Liver (tissue), 10 donors: Measurements from ENCODE around the gene TMEM223. TPM values are rescaled to one million over a fixed set of nuclear protein-coding genes. Genes with fewer than 3 reads are reported as not detected.

Experiments
- DNase-seq: peaks from one replicate; pipeline ENCODE4 v3.0.0-alpha.2; 2017; ENCODE audit warnings: low spot score
- H3K27ac ChIP-seq, 2 donors: one replicate each; pipeline ENCODE4 v1.7.0; 2013; ENCODE audit warnings: inconsistent platforms in 2 of 2, low read length in 2 of 2, control low read depth in 1 of 2, low read depth in 1 of 2, mild to moderate bottlenecking in 1 of 2
- H3K27me3 ChIP-seq, 4 donors: one replicate each; pipeline versions ENCODE4 v1.6.1 to v1.7.0; 2013; ENCODE audit warnings: low read length in 3 of 4, inconsistent platforms in 1 of 4, mild to moderate bottlenecking in 1 of 4, moderate library complexity in 1 of 4; ENCODE audit not compliant: control insufficient read depth in 4 of 4, insufficient read depth in 4 of 4
- H3K36me3 ChIP-seq, 4 donors: one replicate each; pipeline versions ENCODE4 v1.6.1 to v1.7.0; 2013; ENCODE audit warnings: low read length in 3 of 4, mild to moderate bottlenecking in 3 of 4, low read depth in 1 of 4, moderate library complexity in 1 of 4; ENCODE audit not compliant: control insufficient read depth in 4 of 4, insufficient read depth in 3 of 4
- H3K4me1 ChIP-seq, 4 donors: one replicate each; pipeline versions ENCODE4 v1.6.1 to v1.7.0; 2013; ENCODE audit warnings: low read length in 3 of 4, mild to moderate bottlenecking in 3 of 4, moderate library complexity in 1 of 4; ENCODE audit not compliant: control insufficient read depth in 4 of 4, insufficient read depth in 4 of 4
- H3K4me3 ChIP-seq, 3 donors: one replicate each; pipeline versions ENCODE4 v1.6.1 to v1.7.0; 2013; ENCODE audit warnings: low read length in 3 of 3, control low read depth in 1 of 3, low read depth in 1 of 3, mild to moderate bottlenecking in 1 of 3
- H3K9ac ChIP-seq, 2 donors: one replicate each; pipeline ENCODE4 v1.7.0; 2013; ENCODE audit warnings: low read length in 2 of 2, mild to moderate bottlenecking in 2 of 2, moderate library complexity in 2 of 2, control low read depth in 1 of 2, low read depth in 1 of 2
- H3K9me3 ChIP-seq, 4 donors: one replicate each; pipeline versions ENCODE4 v1.6.1 to v1.7.0; 2013; ENCODE audit warnings: low read length in 3 of 4; ENCODE audit not compliant: control insufficient read depth in 4 of 4
- EGR1 ChIP-seq, 2 donors: IDR thresholded peaks; 2 replicates each; pipeline ENCODE4 v1.6.1; 2016 to 2018; ENCODE audit warnings: antibody characterized with exemption in 2 of 2, low read depth in 2 of 2
- FOXA1 ChIP-seq: IDR thresholded peaks from 2 replicates; pipeline ENCODE4 v1.6.1; 2016; ENCODE audit warnings: antibody characterized with exemption
- FOXA2 ChIP-seq: IDR thresholded peaks from 2 replicates; pipeline ENCODE4 v1.6.1; 2016; ENCODE audit warnings: antibody characterized with exemption
- GABPA ChIP-seq, 2 donors: IDR thresholded peaks in 1 of 2; conservative IDR thresholded peaks in 1 of 2; 2 replicates each; pipeline ENCODE4 v1.6.1; 2016; ENCODE audit warnings: antibody characterized with exemption in 2 of 2, mild to moderate bottlenecking in 1 of 2, moderate library complexity in 1 of 2
- HNF4A ChIP-seq, 2 donors: conservative IDR thresholded peaks; 2 replicates each; pipeline ENCODE4 v1.6.1; 2016; ENCODE audit warnings: antibody characterized with exemption in 2 of 2, mild to moderate bottlenecking in 2 of 2
- HNF4G ChIP-seq: IDR thresholded peaks from 2 replicates; pipeline ENCODE4 v1.6.1; 2016; ENCODE audit warnings: antibody characterized with exemption
- JUND ChIP-seq, 2 donors: IDR thresholded peaks; 2 replicates each; pipeline ENCODE4 v1.6.1; 2016; ENCODE audit warnings: antibody characterized with exemption in 2 of 2
- NR2F2 ChIP-seq: IDR thresholded peaks from 2 replicates; pipeline ENCODE4 v1.6.1; 2016; ENCODE audit warnings: antibody characterized with exemption
- RAD21 ChIP-seq, 2 donors: IDR thresholded peaks; 2 replicates each; pipeline ENCODE4 v1.6.1; 2016; ENCODE audit warnings: antibody characterized with exemption in 2 of 2, mild to moderate bottlenecking in 2 of 2
- RXRA ChIP-seq, 2 donors: IDR thresholded peaks; 2 replicates each; pipeline ENCODE4 v1.6.1; 2017 to 2018; ENCODE audit warnings: antibody characterized with exemption in 2 of 2, mild to moderate bottlenecking in 1 of 2
- SP1 ChIP-seq: IDR thresholded peaks from 2 replicates; pipeline ENCODE4 v1.6.1; 2018; ENCODE audit warnings: antibody characterized with exemption, mild to moderate bottlenecking
- TAF1 ChIP-seq: conservative IDR thresholded peaks from 2 replicates; pipeline ENCODE4 v1.6.1; 2016; ENCODE audit warnings: antibody characterized with exemption, mild to moderate bottlenecking
- WGBS: extraction: QIAGEN DNeasy Blood & Tissue Kit; methylation state at CpG from one replicate; pipeline ENCODE4 v1.1.7; 2013; 5-methylcytosine and 5-hydroxymethylcytosine counted together
- polyA plus RNA-seq, 2 donors: library from polyadenylated mRNA; stranded (reverse) in 1 of 2; unstranded in 1 of 2; fragments of 200-250 nt in 1 of 2; fragments of >200 nt in 1 of 2; fragmentation: Nextera tagmentation in 1 of 2; extraction: Ambion mirVana in 1 of 2; gene quantifications; one replicate each; pipeline versions ENCODE4 v1.2.1 to v1.2.3, GENCODE V29; 2013 to 2015
- small RNA-seq: library from RNA; depleted of rRNA; stranded (forward); fragments of <200 nt; gene quantifications from one replicate; pipeline ENCODE3, GENCODE V24; 2014
- total RNA-seq, 2 donors: library from RNA; depleted of rRNA; stranded (reverse); fragments of >200 nt; gene quantifications; one replicate each; pipeline ENCODE4 v1.2.3, GENCODE V29; 2014
- TF ChIP-seq, protein P1 (sequence below): IDR thresholded peaks from 2 replicates; pipeline ENCODE4 v1.6.1; 2016; ENCODE audit warnings: antibody characterized with exemption
- TF ChIP-seq, protein P2 (sequence below): fragments of 150-350 bp; IDR thresholded peaks from 2 replicates; pipeline ENCODE4 v1.5.1; 2017; ENCODE audit warnings: improper control_type of control experiment, low read depth, low read length; ENCODE audit not compliant: missing input control
- TF ChIP-seq, protein P3 (sequence below): IDR thresholded peaks from 2 replicates; pipeline ENCODE4 v1.6.1; 2016; ENCODE audit warnings: antibody characterized with exemption
- TF ChIP-seq, protein P4 (sequence below): IDR thresholded peaks from 2 replicates; pipeline ENCODE4 v1.6.1; 2016; ENCODE audit warnings: antibody characterized with exemption
- TF ChIP-seq, protein P5 (sequence below): IDR thresholded peaks from 2 replicates; pipeline ENCODE4 v1.6.1; 2016; ENCODE audit warnings: antibody characterized with exemption, mild to moderate bottlenecking
- donor health status: healthy.
- donor health status: healthy.
- donor health status: healthy.
- donor health status: healthy.
- donor health status: healthy.

TMEM223 gene
- total and polyA plus RNA-seq, 4 donors: 9.2 to 23.8 (median 13.0) TPM

DNA sequence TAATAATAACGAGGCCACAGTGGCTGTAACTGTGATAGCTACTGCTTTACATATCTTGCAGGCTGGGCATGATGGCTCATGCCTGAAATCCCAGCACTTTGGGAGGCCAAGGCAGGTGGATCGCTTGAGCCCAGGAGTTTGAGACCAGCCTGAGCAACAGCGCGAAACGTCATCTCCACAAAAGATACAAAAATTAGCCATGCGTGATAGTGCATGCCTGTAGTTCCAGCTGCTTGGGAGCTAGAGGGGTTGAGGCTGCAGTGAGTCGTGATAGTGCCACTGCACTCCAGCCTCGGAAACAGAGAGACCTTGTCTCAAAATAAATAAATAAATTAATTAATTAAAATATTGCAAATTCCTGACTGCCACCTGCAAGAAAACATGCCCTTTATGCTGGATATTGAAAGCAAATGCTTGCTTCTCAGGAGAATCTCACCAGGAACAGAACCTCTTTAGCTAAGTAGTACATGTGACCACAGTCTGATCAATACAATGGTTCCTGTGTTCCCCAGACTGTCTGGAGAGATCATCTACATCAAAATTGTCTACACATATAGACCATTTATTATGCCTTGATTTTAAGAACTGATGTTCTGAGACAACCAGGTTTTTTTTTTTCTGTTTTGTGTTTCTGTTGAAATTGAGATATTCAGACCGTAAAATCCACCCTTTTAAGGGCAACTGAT is 44.2 kb downstream of the TMEM223 start:
- H3K4me1 ChIP-seq: no peaks in the 10 kb centered on the region
- peaks cover 2 to 10% (median 3%) of the 10 kb centered on the region in 4 donors for H3K36me3 ChIP-seq
- no peak overlapping the region for H3K27ac ChIP-seq
- no peak for DNase-seq
- H3K4me3 ChIP-seq: no peak overlapping the region
- 91% methylated on average over 9 of the region's 9 CpGs for WGBS
- no peaks in the 10 kb centered on the region for H3K27me3 ChIP-seq
- no peak overlapping the region for H3K9ac ChIP-seq
- TF ChIP-seq, protein P1, sequence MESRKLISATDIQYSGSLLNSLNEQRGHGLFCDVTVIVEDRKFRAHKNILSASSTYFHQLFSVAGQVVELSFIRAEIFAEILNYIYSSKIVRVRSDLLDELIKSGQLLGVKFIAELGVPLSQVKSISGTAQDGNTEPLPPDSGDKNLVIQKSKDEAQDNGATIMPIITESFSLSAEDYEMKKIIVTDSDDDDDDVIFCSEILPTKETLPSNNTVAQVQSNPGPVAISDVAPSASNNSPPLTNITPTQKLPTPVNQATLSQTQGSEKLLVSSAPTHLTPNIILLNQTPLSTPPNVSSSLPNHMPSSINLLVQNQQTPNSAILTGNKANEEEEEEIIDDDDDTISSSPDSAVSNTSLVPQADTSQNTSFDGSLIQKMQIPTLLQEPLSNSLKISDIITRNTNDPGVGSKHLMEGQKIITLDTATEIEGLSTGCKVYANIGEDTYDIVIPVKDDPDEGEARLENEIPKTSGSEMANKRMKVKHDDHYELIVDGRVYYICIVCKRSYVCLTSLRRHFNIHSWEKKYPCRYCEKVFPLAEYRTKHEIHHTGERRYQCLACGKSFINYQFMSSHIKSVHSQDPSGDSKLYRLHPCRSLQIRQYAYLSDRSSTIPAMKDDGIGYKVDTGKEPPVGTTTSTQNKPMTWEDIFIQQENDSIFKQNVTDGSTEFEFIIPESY: no peak
- TF ChIP-seq HNF4A (conservative IDR thresholded peaks at IDR 0.05) (no peak), RAD21 (IDR thresholded peaks at IDR 0.05) (no peak), RXRA (IDR thresholded peaks at IDR 0.05) (no peak), GABPA (IDR thresholded peaks at IDR 0.05 in 1 of 2, conservative IDR thresholded peaks at IDR 0.05 in 1 of 2) (no peak), JUND (IDR thresholded peaks at IDR 0.05) (no peak), FOXA2 (no peak), FOXA1 (no peak), SP1 (no peak), HNF4G (no peak), EGR1 (IDR thresholded peaks at IDR 0.05; ENCODE audit: low read depth in 2 of 2) (no peak), NR2F2 (no peak), TAF1 (no peak)
- TF ChIP-seq, protein P2, sequence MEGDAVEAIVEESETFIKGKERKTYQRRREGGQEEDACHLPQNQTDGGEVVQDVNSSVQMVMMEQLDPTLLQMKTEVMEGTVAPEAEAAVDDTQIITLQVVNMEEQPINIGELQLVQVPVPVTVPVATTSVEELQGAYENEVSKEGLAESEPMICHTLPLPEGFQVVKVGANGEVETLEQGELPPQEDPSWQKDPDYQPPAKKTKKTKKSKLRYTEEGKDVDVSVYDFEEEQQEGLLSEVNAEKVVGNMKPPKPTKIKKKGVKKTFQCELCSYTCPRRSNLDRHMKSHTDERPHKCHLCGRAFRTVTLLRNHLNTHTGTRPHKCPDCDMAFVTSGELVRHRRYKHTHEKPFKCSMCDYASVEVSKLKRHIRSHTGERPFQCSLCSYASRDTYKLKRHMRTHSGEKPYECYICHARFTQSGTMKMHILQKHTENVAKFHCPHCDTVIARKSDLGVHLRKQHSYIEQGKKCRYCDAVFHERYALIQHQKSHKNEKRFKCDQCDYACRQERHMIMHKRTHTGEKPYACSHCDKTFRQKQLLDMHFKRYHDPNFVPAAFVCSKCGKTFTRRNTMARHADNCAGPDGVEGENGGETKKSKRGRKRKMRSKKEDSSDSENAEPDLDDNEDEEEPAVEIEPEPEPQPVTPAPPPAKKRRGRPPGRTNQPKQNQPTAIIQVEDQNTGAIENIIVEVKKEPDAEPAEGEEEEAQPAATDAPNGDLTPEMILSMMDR: no peak
- TF ChIP-seq, protein P3, sequence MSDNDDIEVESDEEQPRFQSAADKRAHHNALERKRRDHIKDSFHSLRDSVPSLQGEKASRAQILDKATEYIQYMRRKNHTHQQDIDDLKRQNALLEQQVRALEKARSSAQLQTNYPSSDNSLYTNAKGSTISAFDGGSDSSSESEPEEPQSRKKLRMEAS: no peak
- TF ChIP-seq, protein P4, sequence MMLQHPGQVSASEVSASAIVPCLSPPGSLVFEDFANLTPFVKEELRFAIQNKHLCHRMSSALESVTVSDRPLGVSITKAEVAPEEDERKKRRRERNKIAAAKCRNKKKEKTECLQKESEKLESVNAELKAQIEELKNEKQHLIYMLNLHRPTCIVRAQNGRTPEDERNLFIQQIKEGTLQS: no peak
- TF ChIP-seq, protein P5, sequence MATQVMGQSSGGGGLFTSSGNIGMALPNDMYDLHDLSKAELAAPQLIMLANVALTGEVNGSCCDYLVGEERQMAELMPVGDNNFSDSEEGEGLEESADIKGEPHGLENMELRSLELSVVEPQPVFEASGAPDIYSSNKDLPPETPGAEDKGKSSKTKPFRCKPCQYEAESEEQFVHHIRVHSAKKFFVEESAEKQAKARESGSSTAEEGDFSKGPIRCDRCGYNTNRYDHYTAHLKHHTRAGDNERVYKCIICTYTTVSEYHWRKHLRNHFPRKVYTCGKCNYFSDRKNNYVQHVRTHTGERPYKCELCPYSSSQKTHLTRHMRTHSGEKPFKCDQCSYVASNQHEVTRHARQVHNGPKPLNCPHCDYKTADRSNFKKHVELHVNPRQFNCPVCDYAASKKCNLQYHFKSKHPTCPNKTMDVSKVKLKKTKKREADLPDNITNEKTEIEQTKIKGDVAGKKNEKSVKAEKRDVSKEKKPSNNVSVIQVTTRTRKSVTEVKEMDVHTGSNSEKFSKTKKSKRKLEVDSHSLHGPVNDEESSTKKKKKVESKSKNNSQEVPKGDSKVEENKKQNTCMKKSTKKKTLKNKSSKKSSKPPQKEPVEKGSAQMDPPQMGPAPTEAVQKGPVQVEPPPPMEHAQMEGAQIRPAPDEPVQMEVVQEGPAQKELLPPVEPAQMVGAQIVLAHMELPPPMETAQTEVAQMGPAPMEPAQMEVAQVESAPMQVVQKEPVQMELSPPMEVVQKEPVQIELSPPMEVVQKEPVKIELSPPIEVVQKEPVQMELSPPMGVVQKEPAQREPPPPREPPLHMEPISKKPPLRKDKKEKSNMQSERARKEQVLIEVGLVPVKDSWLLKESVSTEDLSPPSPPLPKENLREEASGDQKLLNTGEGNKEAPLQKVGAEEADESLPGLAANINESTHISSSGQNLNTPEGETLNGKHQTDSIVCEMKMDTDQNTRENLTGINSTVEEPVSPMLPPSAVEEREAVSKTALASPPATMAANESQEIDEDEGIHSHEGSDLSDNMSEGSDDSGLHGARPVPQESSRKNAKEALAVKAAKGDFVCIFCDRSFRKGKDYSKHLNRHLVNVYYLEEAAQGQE: no peak
- no peaks in the 10 kb centered on the region for H3K9me3 ChIP-seq

Small RNA genes within 50 kb of the gene (small RNA-seq; reads per million reads assigned to genes)
- gene MIR6514 (0.31 reads per million, percentile 30 among the genes with 10 or more reads in this experiment), gene RNU6-118P (not detected)

Other genes with a start within 250 kb of the TMEM223 start
Only the 30 nearest of the 31 such genes appear.
- 100 to 1,000 TPM; 373 to 640 TPM for gene EEF1G, start 218.1 kb downstream of the TMEM223 start, total RNA-seq
- 100 to 1,000 TPM; 251 to 566 TPM for gene EEF1G, start 218.1 kb downstream of the TMEM223 start, polyA plus RNA-seq
- 10 to 100 TPM in 1 of 2 donors, 1 to 10 TPM in 1; 5.6 to 12.1 TPM for gene TUT1, start 200.5 kb downstream of the TMEM223 start, total RNA-seq
- gene TUT1, start 200.5 kb downstream of the TMEM223 start, polyA plus RNA-seq: 10 to 100 TPM; 15.2 to 15.8 TPM
- 10 to 100 TPM; 43.1 to 55.3 TPM for gene MTA2, start 190.1 kb downstream of the TMEM223 start, total RNA-seq
- 10 to 100 TPM in 1 of 2 donors, 1 to 10 TPM in 1; 4.4 to 21.4 TPM for gene MTA2, start 190.1 kb downstream of the TMEM223 start, polyA plus RNA-seq
- gene EML3, start 179.2 kb downstream of the TMEM223 start, total RNA-seq: 10 to 100 TPM in 1 of 2 donors, 1 to 10 TPM in 1; 6.0 to 17.2 TPM
- 10 to 100 TPM in 1 of 2 donors, 1 to 10 TPM in 1; 9.9 to 19.3 TPM for gene EML3, start 179.2 kb downstream of the TMEM223 start, polyA plus RNA-seq
- 1 to 10 TPM in 1 of 2 donors, under 1 TPM in 1; 0.84 to 1.3 TPM for gene ROM1, start 178.7 kb downstream of the TMEM223 start, total RNA-seq
- gene ROM1, start 178.7 kb downstream of the TMEM223 start, polyA plus RNA-seq: 1 to 10 TPM in 1 of 2 donors, under 1 TPM in 1; 0.86 to 3.9 TPM
- 10 to 100 TPM; 13.1 TPM for gene B3GAT3, start 170.0 kb downstream of the TMEM223 start, total RNA-seq
- 10 to 100 TPM; 22.5 to 29.2 TPM for gene B3GAT3, start 170.0 kb downstream of the TMEM223 start, polyA plus RNA-seq
- 100 to 1,000 TPM; 130 to 209 TPM for gene GANAB, start 145.4 kb downstream of the TMEM223 start, total RNA-seq
- gene GANAB, start 145.4 kb downstream of the TMEM223 start, polyA plus RNA-seq: 100 to 1,000 TPM in 1 of 2 donors, 10 to 100 TPM in 1; 45.2 to 166 TPM
- gene INTS5, start 138.7 kb downstream of the TMEM223 start, total RNA-seq: 10 to 100 TPM; 12.7 to 17.5 TPM
- 10 to 100 TPM in 1 of 2 donors, 1 to 10 TPM in 1; 6.5 to 14.6 TPM for gene INTS5, start 138.7 kb downstream of the TMEM223 start, polyA plus RNA-seq
- gene C11orf98, start 126.8 kb downstream of the TMEM223 start, total RNA-seq: 10 to 100 TPM; 16.5 to 17.7 TPM
- 10 to 100 TPM; 43.8 to 49.9 TPM for gene C11orf98, start 126.8 kb downstream of the TMEM223 start, polyA plus RNA-seq
- 1 to 10 TPM; 1.8 to 2.5 TPM for gene CSKMT, start 126.7 kb downstream of the TMEM223 start, total RNA-seq
- 1 to 10 TPM; 2.1 to 2.4 TPM for gene CSKMT, start 126.7 kb downstream of the TMEM223 start, polyA plus RNA-seq
- gene UQCC3, start 120.3 kb downstream of the TMEM223 start, total RNA-seq: 1 to 10 TPM; 2.9 to 6.3 TPM
- 10 to 100 TPM in 1 of 2 donors, 1 to 10 TPM in 1; 7.0 to 12.2 TPM for gene UQCC3, start 120.3 kb downstream of the TMEM223 start, polyA plus RNA-seq
- gene LBHD1, start 119.7 kb downstream of the TMEM223 start, total RNA-seq: 1 to 10 TPM; 3.5 to 4.4 TPM
- gene LBHD1, start 119.7 kb downstream of the TMEM223 start, polyA plus RNA-seq: 1 to 10 TPM; 1.6 to 3.4 TPM
- 10 to 100 TPM; 31.4 to 45.5 TPM for gene UBXN1, start 112.9 kb downstream of the TMEM223 start, total RNA-seq
- 10 to 100 TPM; 36.8 to 45.7 TPM for gene UBXN1, start 112.9 kb downstream of the TMEM223 start, polyA plus RNA-seq
- gene LRRN4CL, start 102.5 kb downstream of the TMEM223 start, total RNA-seq: under 1 TPM in 1 of 2 donors, not detected in 1; 0.08 TPM
- under 1 TPM in 1 of 2 donors, not detected in 1; 0.06 TPM for gene LRRN4CL, start 102.5 kb downstream of the TMEM223 start, polyA plus RNA-seq
- gene BSCL2, start 84.6 kb downstream of the TMEM223 start, total RNA-seq: 10 to 100 TPM; 15.1 to 23.0 TPM
- 10 to 100 TPM; 34.5 to 40.0 TPM for gene BSCL2, start 84.6 kb downstream of the TMEM223 start, polyA plus RNA-seq
- under 1 TPM in 1 of 2 donors, not detected in 1; 0.19 TPM for gene GNG3, start 84.3 kb downstream of the TMEM223 start, total RNA-seq
- gene GNG3, start 84.3 kb downstream of the TMEM223 start, polyA plus RNA-seq: not detected
- 10 to 100 TPM; 14.0 to 17.0 TPM for gene HNRNPUL2, start 64.5 kb downstream of the TMEM223 start, total RNA-seq
- 10 to 100 TPM in 1 of 2 donors, 1 to 10 TPM in 1; 1.3 to 12.0 TPM for gene HNRNPUL2, start 64.5 kb downstream of the TMEM223 start, polyA plus RNA-seq
- 10 to 100 TPM; 12.0 to 16.1 TPM for gene TTC9C, start 63.5 kb downstream of the TMEM223 start, total RNA-seq
- 10 to 100 TPM in 1 of 2 donors, 1 to 10 TPM in 1; 10.0 to 14.0 TPM for gene TTC9C, start 63.5 kb downstream of the TMEM223 start, polyA plus RNA-seq
- gene ZBTB3, start 37.8 kb downstream of the TMEM223 start, total RNA-seq: 1 to 10 TPM; 5.9 to 6.4 TPM
- gene ZBTB3, start 37.8 kb downstream of the TMEM223 start, polyA plus RNA-seq: 1 to 10 TPM; 1.5 to 2.6 TPM
- gene POLR2G, start 30.4 kb downstream of the TMEM223 start, total RNA-seq: 10 to 100 TPM; 21.9 to 29.0 TPM
- gene POLR2G, start 30.4 kb downstream of the TMEM223 start, polyA plus RNA-seq: 10 to 100 TPM; 42.4 to 46.9 TPM
- gene TAF6L, start 20.6 kb downstream of the TMEM223 start, total RNA-seq: 10 to 100 TPM in 1 of 2 donors, 1 to 10 TPM in 1; 8.5 to 25.2 TPM
- 10 to 100 TPM in 1 of 2 donors, 1 to 10 TPM in 1; 5.8 to 12.8 TPM for gene TAF6L, start 20.6 kb downstream of the TMEM223 start, polyA plus RNA-seq
- gene TMEM179B, start 4.6 kb downstream of the TMEM223 start, total RNA-seq: 10 to 100 TPM; 21.1 to 28.4 TPM
- gene TMEM179B, start 4.6 kb downstream of the TMEM223 start, polyA plus RNA-seq: 10 to 100 TPM; 37.0 to 81.4 TPM
- 10 to 100 TPM; 17.3 to 38.3 TPM for gene NXF1, start 13.4 kb upstream of the TMEM223 start, total RNA-seq
- 10 to 100 TPM; 30.3 to 35.1 TPM for gene NXF1, start 13.4 kb upstream of the TMEM223 start, polyA plus RNA-seq
- gene STX5, start 40.0 kb upstream of the TMEM223 start, total RNA-seq: 10 to 100 TPM; 22.4 to 34.1 TPM
- gene STX5, start 40.0 kb upstream of the TMEM223 start, polyA plus RNA-seq: 10 to 100 TPM; 13.6 to 29.8 TPM
- not detected for gene TEX54, start 40.8 kb upstream of the TMEM223 start, total RNA-seq
- gene TEX54, start 40.8 kb upstream of the TMEM223 start, polyA plus RNA-seq: 1 to 10 TPM in 1 of 2 donors, not detected in 1; 1.6 TPM
- gene WDR74, start 47.6 kb upstream of the TMEM223 start, total RNA-seq: 10 to 100 TPM; 17.1 to 21.5 TPM
- gene WDR74, start 47.6 kb upstream of the TMEM223 start, polyA plus RNA-seq: 10 to 100 TPM; 19.6 to 22.5 TPM
- 10 to 100 TPM; 48.1 to 59.5 TPM for gene SLC3A2, start 88.9 kb upstream of the TMEM223 start, total RNA-seq
- gene SLC3A2, start 88.9 kb upstream of the TMEM223 start, polyA plus RNA-seq: 10 to 100 TPM; 34.3 to 53.9 TPM
- not detected for gene CHRM1, start 129.4 kb upstream of the TMEM223 start, total RNA-seq
- not detected for gene CHRM1, start 129.4 kb upstream of the TMEM223 start, polyA plus RNA-seq
- not detected for gene SLC22A6, start 193.0 kb upstream of the TMEM223 start, total RNA-seq
- gene SLC22A6, start 193.0 kb upstream of the TMEM223 start, polyA plus RNA-seq: not detected
- gene SLC22A8, start 223.8 kb upstream of the TMEM223 start, total RNA-seq: not detected
- not detected for gene SLC22A8, start 223.8 kb upstream of the TMEM223 start, polyA plus RNA-seq